WI38 (cell line): ENCODE measurements around the gene TRAPPC3.
A peak's percentile ranks its signal among the peaks of the same experiment; 100 is the strongest.

Source experiments
- H3K4me3 ChIP-seq: 2 replicates; pipeline ENCODE4 v1.5.1; 2011; ENCODE audit warnings: low read depth, mild to moderate bottlenecking, control low read depth, low read length
- TF ChIP-seq, protein P1 (sequence below): IDR thresholded peaks from 2 replicates; pipeline ENCODE4 v1.5.1; 2012; ENCODE audit warnings: low read depth, mild to moderate bottlenecking, control low read depth, low read length

TRAPPC3 gene

DNA sequence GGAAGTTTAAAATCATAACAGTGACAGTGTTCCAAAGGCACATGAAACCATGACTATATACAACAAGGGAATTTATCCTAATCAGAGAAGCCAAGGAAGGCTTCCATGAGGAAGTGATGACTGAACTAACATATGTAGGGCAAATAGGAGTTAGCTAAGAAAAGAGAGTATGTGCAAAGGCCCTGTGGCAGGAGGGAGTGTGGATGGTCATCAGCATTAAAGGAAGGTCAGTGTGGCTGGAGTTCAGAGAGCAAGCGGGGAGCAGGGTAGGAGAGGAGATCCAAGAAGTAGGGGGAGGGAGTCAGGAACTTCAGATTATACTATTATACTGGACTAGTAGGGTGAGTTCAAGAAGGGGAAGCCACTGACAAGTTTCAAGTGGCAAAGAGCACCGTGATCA, 15.1 kb upstream of the TRAPPC3 start:
- H3K4me3 ChIP-seq, result no peak overlapping the region
- TF ChIP-seq, protein P1, sequence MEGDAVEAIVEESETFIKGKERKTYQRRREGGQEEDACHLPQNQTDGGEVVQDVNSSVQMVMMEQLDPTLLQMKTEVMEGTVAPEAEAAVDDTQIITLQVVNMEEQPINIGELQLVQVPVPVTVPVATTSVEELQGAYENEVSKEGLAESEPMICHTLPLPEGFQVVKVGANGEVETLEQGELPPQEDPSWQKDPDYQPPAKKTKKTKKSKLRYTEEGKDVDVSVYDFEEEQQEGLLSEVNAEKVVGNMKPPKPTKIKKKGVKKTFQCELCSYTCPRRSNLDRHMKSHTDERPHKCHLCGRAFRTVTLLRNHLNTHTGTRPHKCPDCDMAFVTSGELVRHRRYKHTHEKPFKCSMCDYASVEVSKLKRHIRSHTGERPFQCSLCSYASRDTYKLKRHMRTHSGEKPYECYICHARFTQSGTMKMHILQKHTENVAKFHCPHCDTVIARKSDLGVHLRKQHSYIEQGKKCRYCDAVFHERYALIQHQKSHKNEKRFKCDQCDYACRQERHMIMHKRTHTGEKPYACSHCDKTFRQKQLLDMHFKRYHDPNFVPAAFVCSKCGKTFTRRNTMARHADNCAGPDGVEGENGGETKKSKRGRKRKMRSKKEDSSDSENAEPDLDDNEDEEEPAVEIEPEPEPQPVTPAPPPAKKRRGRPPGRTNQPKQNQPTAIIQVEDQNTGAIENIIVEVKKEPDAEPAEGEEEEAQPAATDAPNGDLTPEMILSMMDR, result no peak

DNA sequence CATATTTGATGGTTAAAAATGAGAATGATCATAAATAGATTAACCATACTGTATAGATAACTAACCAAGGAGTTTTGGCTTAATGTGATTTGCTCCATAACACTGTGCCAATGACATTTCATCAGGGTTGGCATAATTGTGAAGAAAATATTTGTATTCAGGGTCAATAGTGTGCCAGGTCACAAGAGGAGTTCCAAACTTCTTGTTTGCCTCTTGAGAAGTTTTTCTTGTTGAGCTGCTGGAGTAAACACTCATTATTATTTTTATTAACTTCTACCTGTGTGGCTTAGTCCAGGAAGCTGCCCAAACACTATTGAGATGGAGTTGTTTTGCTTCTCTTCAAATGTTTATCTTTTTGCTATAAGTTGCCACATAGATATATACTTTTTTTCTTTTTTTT, 14.1 kb upstream of the TRAPPC3 start:
- no peak overlapping the region for H3K4me3 ChIP-seq
- TF ChIP-seq, protein P1, result no peak

DNA sequence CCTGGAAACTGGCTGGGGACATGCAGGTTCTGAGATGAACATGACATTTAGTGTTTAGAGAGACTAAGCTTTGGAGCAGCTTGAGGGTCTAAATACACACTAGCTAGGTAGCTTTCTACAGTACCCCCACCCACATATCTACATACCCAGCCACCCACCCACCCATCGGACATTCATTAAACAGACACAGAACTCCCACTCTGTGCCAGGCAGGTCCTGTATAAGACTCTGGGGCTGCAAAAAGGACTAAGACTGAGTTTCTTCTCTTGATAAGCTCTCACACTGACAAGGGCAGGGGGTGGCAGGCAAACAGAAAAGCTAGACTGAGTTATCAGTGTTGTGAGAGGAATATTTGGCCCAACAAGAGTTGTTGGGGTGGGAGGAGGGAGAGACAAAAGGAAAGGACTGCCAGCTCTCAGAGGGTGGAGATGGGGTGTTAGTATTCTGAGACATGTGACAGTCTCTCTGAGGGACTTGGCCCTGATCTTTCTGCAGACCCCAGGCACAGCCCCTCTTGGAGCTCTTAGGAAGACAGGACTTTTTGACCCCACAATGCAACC, 13.5 kb upstream of the TRAPPC3 start:
- no peak overlapping the region for H3K4me3 ChIP-seq
- TF ChIP-seq, protein P1, result no peak

DNA sequence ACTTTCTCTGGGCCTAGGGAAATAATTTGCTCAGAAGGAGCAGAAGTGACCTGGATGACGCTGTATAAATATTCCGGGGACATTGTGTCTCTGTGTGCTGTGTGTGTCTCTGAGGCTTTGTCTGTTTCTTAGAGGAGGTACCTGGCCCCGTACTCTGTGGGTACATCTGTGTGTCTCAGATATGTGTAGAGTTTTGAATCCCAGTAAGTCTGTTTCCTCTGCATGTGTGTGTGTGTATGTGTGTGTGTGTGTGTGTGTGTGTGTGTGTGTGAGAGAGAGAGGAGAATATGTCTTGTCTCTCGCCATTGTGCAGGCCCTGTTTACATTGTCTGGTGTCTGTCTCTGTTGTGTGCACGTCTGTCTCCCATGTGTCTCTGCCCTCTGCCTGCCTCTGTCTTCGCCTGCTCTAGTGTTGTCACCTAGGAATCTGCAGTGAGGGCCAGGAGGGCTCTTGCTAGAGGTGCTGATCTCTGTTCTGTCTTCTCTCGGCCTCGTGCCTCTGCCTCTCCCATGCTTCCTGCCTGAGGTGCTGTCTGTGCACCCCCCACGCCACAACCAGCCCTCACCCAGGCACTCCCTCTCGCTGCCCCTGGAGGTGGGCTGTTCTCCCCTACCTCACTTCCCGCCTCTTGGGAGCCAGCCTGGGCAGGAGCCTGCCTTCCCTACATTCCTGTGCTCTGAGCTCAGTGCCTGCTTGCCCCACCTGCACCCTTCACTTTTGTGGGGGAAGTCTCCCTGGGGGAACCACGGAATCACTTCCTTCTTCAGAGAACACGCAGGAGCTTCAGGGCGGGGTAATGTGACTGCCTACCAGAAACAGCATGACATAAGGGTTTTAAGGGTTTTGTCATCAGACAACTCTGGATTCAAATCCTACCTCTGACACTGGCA, 12.6 kb upstream of the TRAPPC3 start:
- H3K4me3 ChIP-seq, result peak overlapping the region; percentile 66
- TF ChIP-seq, protein P1, result no peak

DNA sequence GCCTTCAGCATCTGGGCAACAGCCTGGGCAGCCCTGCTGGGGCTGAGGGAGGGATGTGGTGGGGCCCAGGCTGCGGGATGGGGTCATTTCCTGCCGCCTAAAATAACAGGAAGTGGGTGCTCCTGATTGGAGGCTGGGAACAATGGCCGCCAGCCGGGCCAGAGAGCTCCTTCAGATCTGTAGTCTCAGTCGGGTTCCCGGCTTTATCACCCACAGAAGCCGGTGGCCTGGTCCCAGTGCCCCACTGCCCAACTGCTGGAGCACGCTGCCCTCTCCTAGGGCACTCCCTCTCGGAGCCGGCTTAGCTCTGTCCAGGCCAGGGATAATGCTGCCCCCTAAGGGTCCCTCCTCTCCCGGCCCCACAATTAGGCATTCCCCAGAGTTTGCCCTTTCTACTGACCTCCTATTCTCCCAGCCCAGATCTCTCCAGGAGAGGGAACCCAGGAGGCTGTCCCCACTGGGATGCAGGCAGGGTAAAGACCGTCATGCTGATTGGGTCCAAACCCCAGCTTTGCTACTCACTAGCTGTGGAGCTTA, 11.7 kb upstream of the TRAPPC3 start:
- H3K4me3 ChIP-seq, result peak overlapping the region; percentile 66
- TF ChIP-seq, protein P1, result no peak; the same call in 1 of the 2 replicates

DNA sequence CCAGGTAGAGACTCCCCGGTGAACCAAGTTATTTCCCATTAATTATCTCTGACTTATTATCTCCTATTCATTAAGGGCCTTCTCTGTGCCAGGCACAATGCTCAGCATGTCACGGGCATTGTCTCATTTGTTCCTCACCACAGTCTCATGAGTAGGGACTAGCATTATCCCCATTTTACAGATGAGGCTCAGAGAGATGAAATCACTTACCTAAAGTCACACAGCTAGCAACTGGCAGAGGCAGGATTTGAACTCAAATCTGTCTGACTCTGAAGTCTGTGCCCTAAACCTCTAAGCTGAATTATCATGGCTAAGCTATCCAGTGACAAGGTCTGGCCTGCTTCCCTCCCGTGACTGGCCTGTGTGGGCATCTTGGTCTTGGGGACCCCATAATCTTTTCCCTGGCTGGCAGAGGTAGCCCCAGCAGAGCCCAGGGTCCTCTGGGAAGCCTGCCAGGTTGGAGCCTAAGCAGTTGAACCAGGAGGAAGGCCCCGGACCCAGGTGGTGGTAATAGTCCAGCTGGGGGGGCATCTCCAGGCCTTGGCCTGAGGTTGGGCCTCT, 11.2 kb upstream of the TRAPPC3 start:
- TF ChIP-seq, protein P1, result no peak
- peak overlapping the region; percentile 66 for H3K4me3 ChIP-seq
